HCT116 (cell line): ENCODE results near the gene BEX3. TPM values are rescaled to one million over a fixed set of nuclear protein-coding genes. Genes with fewer than 3 reads are reported as not detected.

Source experiments
- ATAC-seq: fragments of 200-7000 bp; cut with Tn5 transposase; 2 replicates; pipeline ENCODE4 v1.9.1; 2020; ENCODE audit warnings: mild to moderate bottlenecking, moderate library complexity
- BruUV-seq: library from RNA; stranded (reverse); fragments of 400-500 nt; replicated peaks from 2 replicates; lab custom pipeline; 2021; lab: Mats Ljungman, UMichigan
- CTCF ChIA-PET: fragments of 300-600 bp; sonication (Branson Sonifier 250); formaldehyde crosslinking; loops from one replicate; lab custom pipeline; 2021; ENCODE audit warnings: antibody characterized with exemption; lab: Charles Lee
- POLR2A ChIA-PET: fragments of 300-600, 350-600 bp; sonication (Branson Sonifier 250); formaldehyde crosslinking; loops from one replicate; lab custom pipeline; 2021; ENCODE audit warnings: antibody characterized with exemption; lab: Charles Lee
- RAD21 ChIA-PET, 2 experiments: fragments of 300-600 bp; sonication (Branson Sonifier 250); formaldehyde crosslinking; loops; one replicate each; lab custom pipeline; 2023; ENCODE audit warnings: low total read pairs in 2 of 2; ENCODE audit not compliant: uncharacterized antibody in 2 of 2, unreplicated experiment in 2 of 2, low non-redundant PET in 1 of 2; lab: Charles Lee
- DNase-seq: peaks from one replicate; pipeline ENCODE4 v3.0.0-alpha.2; 2010; ENCODE audit warnings: low read depth, low spot score
- H2AFZ ChIP-seq: fragments of 200-600 bp; shearing (Covaris generic), sonication (generic); 2 replicates; pipeline ENCODE4 v1.6.1; 2017; ENCODE audit warnings: low read depth, mixed run types, mixed read lengths, antibody characterized with exemption, low read length; ENCODE audit not compliant: poor library complexity, severe bottlenecking
- H3K27ac ChIP-seq: 2 replicates; pipeline ENCODE4 v1.5.1; 2012; ENCODE audit warnings: low read depth, low read length
- H3K27me3 ChIP-seq: fragments of 200-600 bp; sonication (generic); 2 replicates; pipeline ENCODE4 v1.6.1; 2016; ENCODE audit warnings: mixed run types, low read length, mixed read lengths; ENCODE audit not compliant: insufficient read depth
- H3K36me3 ChIP-seq, 2 experiments: fragments of 200-500 bp in 1 of 2; fragments of 200-600 bp in 1 of 2; sonication (Bioruptor generic) in 1 of 2; sonication (generic) in 1 of 2; 2 replicates each; pipeline versions ENCODE4 v1.5.1 to v1.6.1; 2014 to 2016; ENCODE audit warnings: low read length in 2 of 2, inconsistent platforms in 1 of 2, mixed read lengths in 1 of 2, mixed run types in 1 of 2; ENCODE audit not compliant: insufficient read depth in 2 of 2, control insufficient read depth in 1 of 2
- H3K4me1 ChIP-seq, 2 experiments: fragments of 200-600 bp in 1 of 2; sonication (generic) in 1 of 2; 2 replicates each; pipeline versions ENCODE4 v1.5.1 to v1.6.1; 2012 to 2017; ENCODE audit warnings: low read length in 2 of 2, inconsistent platforms in 1 of 2, mild to moderate bottlenecking in 1 of 2, mixed read lengths in 1 of 2, mixed run types in 1 of 2, moderate library complexity in 1 of 2; ENCODE audit not compliant: insufficient read depth in 2 of 2, control insufficient read depth in 1 of 2
- H3K4me2 ChIP-seq: fragments of 200-600 bp; sonication (generic); 2 replicates; pipeline ENCODE4 v1.6.1; 2017; ENCODE audit warnings: mixed run types, low read length, mixed read lengths
- H3K4me3 ChIP-seq, 2 experiments: fragments of 200-600 bp in 1 of 2; sonication (generic) in 1 of 2; replicated peaks in 1 of 2; 2 replicates each; pipeline ENCODE4 v1.5.1; 2011 to 2016; ENCODE audit warnings: low read length in 2 of 2, control low read depth in 1 of 2, low read depth in 1 of 2, mild to moderate bottlenecking in 1 of 2, mixed read lengths in 1 of 2, mixed run types in 1 of 2
- H3K79me2 ChIP-seq: fragments of 200-600 bp; sonication (generic); 2 replicates; pipeline ENCODE4 v1.6.1; 2017; ENCODE audit warnings: mild to moderate bottlenecking, mixed run types, low read length, moderate library complexity, mixed read lengths; ENCODE audit not compliant: insufficient read depth
- H3K9ac ChIP-seq: fragments of 200-600 bp; sonication (generic); 2 replicates; pipeline ENCODE4 v1.6.1; 2016; ENCODE audit warnings: low read length, mixed read lengths
- H3K9me2 ChIP-seq: fragments of 200-600 bp; sonication (generic), shearing (Covaris generic); 2 replicates; pipeline ENCODE4 v1.6.1; 2017; ENCODE audit warnings: mixed run types, mild to moderate bottlenecking, moderate library complexity; ENCODE audit not compliant: insufficient read depth
- H3K9me3 ChIP-seq, 2 experiments: fragments of 200-500 bp in 1 of 2; fragments of 200-600 bp in 1 of 2; sonication (Bioruptor generic) in 1 of 2; sonication (generic) in 1 of 2; 2 replicates each; pipeline ENCODE4 v1.6.1; 2014 to 2017; ENCODE audit warnings: low read length in 2 of 2, mixed read lengths in 2 of 2, inconsistent platforms in 1 of 2, low read depth in 1 of 2, mild to moderate bottlenecking in 1 of 2, mixed run types in 1 of 2, moderate library complexity in 1 of 2; ENCODE audit not compliant: control insufficient read depth in 1 of 2, insufficient read depth in 1 of 2
- H4K20me1 ChIP-seq: fragments of 200-600 bp; sonication (generic), shearing (Covaris generic); 2 replicates; pipeline ENCODE4 v1.6.1; 2017; ENCODE audit warnings: mixed run types, mild to moderate bottlenecking, moderate library complexity; ENCODE audit not compliant: insufficient read depth
- ATF3 ChIP-seq: IDR thresholded peaks from 2 replicates; pipeline ENCODE4 v1.6.1; 2012
- CBX3 ChIP-seq: IDR thresholded peaks from 2 replicates; pipeline ENCODE4 v1.6.1; 2012; ENCODE audit warnings: low read depth
- CEBPB ChIP-seq: IDR thresholded peaks from 2 replicates; pipeline ENCODE4 v1.6.1; 2012; ENCODE audit warnings: low read depth
- EGR1 ChIP-seq: IDR thresholded peaks from 2 replicates; pipeline ENCODE4 v1.6.1; 2012; ENCODE audit warnings: low read depth
- ELF1 ChIP-seq: IDR thresholded peaks from 2 replicates; pipeline ENCODE4 v1.6.1; 2012; ENCODE audit warnings: low read depth, borderline replicate concordance
- EZH2 ChIP-seq: fragments of 200-600 bp; sonication (generic); IDR thresholded peaks from 2 replicates; pipeline ENCODE4 v1.6.1; 2017; ENCODE audit warnings: antibody characterized with exemption, mixed run types
- EZH2phosphoT487 ChIP-seq: fragments of 200-600 bp; IDR thresholded peaks from 2 replicates; pipeline ENCODE4 v1.6.1; 2018; ENCODE audit warnings: antibody characterized with exemption, borderline replicate concordance
- FOSL1 ChIP-seq: IDR thresholded peaks from 2 replicates; pipeline ENCODE4 v1.6.1; 2012; ENCODE audit warnings: low read depth
- JUND ChIP-seq: IDR thresholded peaks from 2 replicates; pipeline ENCODE4 v1.6.1; 2012
- REST ChIP-seq: IDR thresholded peaks from 2 replicates; pipeline ENCODE4 v1.6.1; 2012; ENCODE audit warnings: low read depth
- SP1 ChIP-seq: IDR thresholded peaks from 2 replicates; pipeline ENCODE4 v1.6.1; 2012; ENCODE audit warnings: low read depth
- SRF ChIP-seq: IDR thresholded peaks from 2 replicates; pipeline ENCODE4 v1.6.1; 2012; ENCODE audit warnings: low read depth
- TCF7L2 ChIP-seq: IDR thresholded peaks from 2 replicates; pipeline ENCODE4 v1.7.0; 2011; ENCODE audit warnings: borderline replicate concordance, inconsistent platforms; ENCODE audit not compliant: insufficient read depth, insufficient read length; ENCODE audit errors: extremely low read depth
- ZBTB33 ChIP-seq: IDR thresholded peaks from 2 replicates; pipeline ENCODE4 v1.6.1; 2011; ENCODE audit warnings: mild to moderate bottlenecking, low read length, moderate library complexity; ENCODE audit not compliant: insufficient replicate concordance; ENCODE audit errors: extremely low read depth
- ZNF274 ChIP-seq: fragments of 200-500 bp; sonication (Bioruptor generic); IDR thresholded peaks from 2 replicates; pipeline ENCODE4 v1.6.1; 2014; ENCODE audit warnings: mild to moderate bottlenecking, low read depth, low read length, inconsistent platforms
- intact Hi-C: fragments of 100-400 bp; cut with micrococcal nuclease; formaldehyde crosslinking; loops from 2 replicates; pipeline ENCODE4 v1.10.0; 2022
- total RNA-seq: library from RNA; stranded (reverse); gene quantifications from one replicate; pipeline ENCODE4 v1.2.1, GENCODE V29; 2021; ENCODE audit not compliant: unreplicated experiment

BEX3 gene
- total RNA-seq, 1 experiment from 2014 or later, result 86.2 TPM

- TF ChIP-seq SP1, result no peak
- no peak for TF ChIP-seq EGR1
- TF ChIP-seq JUND, result no peak
- no peak for TF ChIP-seq SRF
- no peak for TF ChIP-seq CBX3
- no peak for TF ChIP-seq TCF7L2
Measured at GRCh38 chrX:103397707-103398106, 21.4 kb downstream of the BEX3 start (continued).

GRCh38 chrX:103398421-103398864 is 22.1 kb downstream of the BEX3 start:
- Histone ChIP-seq H3K79me2 (no peaks in the 10 kb centered on the region), H3K9ac (no peak overlapping the region), H3K9me3 (no peaks in the 10 kb centered on the region), H3K27me3 (no peaks in the 10 kb centered on the region), H3K9me2 (no peaks in the 10 kb centered on the region), H3K4me3 (no peak overlapping the region), H3K27ac (no peak overlapping the region), H3K4me1 (peaks cover 3 to 20% of the 10 kb centered on the region in 2 experiments; a peak in 2 of 4 replicates), H3K4me2 (peak overlapping the region; percentile 55), H4K20me1 (no peaks in the 10 kb centered on the region), H3K36me3 (no peaks in the 10 kb centered on the region)
- intact Hi-C loops, result no loop called here
- ChIA-PET POLR2A (no interaction called here), CTCF (no interaction called here), RAD21 (no interaction called here)
- no TSS peak for BruUV-seq
- DNase-seq, result peak; percentile 37
- peak; percentile 68 for ATAC-seq
- TF ChIP-seq EZH2phosphoT487 (no peak), FOSL1 (peak; percentile 59; the same call in 1 of the 2 replicates), JUND (peak; percentile 40; the same call in 1 of the 2 replicates), CBX3 (no peak), EZH2 (no peak), SP1 (0 out of 2 replicates have a peak, but pooled peaks have one; percentile 13), ELF1 (no peak), ATF3 (no peak), ZNF274 (no peak), ZBTB33 (no peak), TCF7L2 (no peak), SRF (no peak), CEBPB (peak; percentile 57), REST (no peak)
- TF ChIP-seq, all 23 proteins: peak for 4
- peak overlapping the region; percentile 82 for H2AFZ ChIP-seq
